GM19452 (cell line): ENCODE results near the gene IP6K2.

Experiments
- ATAC-seq: cut with Tn5 transposase; IDR thresholded peaks from one replicate; pipeline ENCODE4 v1.9.1; 2021; ENCODE audit not compliant: unreplicated experiment

The IP6K2 gene

DNA sequence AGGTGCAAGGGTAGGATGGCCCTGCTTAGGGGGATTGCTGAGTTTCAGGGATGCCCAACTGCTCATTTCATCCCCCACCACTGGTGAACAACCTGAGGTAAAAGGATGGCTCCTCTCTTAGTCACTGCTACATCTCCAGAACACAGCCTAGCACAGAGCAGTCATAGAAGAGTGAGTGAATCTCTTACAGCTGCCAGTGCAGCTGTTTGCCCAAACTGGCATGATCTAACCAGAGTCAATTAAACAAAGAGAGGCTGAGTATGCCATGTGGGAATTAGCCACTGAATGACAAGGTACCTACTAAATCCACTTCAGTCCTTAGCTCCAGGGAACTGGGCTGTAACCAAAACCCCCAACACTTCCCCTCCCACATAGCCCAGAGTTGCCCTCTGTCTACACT is 24.5 kb downstream of the IP6K2 start:
- no peak for ATAC-seq

DNA sequence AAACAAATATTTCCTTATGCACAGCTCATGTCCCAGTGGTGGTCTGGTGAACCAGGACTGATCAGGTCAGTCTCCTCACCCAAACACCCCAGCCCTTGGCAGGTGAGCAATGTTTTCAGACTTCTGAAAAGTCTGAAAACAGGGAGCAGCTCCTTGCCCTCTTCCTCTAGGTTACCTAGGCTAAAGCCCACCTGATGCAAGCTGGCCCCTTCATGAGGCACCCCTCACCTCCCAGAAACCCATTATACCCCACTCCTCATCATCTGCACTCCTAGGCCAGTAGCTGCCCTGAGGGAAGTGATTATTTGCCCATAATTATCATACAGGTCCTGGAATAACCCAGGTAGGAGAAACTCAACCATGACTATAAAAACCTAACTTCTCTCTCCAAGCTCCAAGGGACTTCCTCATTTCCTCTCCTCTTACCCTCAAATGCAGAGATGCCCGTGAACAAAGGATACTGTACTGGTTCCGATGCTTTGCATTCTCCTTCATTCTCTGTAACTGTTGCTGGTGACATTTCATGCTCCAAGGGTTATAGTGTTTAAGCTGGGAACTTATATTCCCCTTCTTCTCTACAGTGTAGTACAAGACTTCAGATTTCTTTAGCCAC is 26.1 kb downstream of the IP6K2 start:
- ATAC-seq = no peak

- ATAC-seq = no peak
These were observed 27.6 kb downstream of the IP6K2 start for GRCh38 chr3:48689384-48689783.

- ATAC-seq = no peak
These were observed 28.3 kb downstream of the IP6K2 start for GRCh38 chr3:48688737-48689075.

DNA sequence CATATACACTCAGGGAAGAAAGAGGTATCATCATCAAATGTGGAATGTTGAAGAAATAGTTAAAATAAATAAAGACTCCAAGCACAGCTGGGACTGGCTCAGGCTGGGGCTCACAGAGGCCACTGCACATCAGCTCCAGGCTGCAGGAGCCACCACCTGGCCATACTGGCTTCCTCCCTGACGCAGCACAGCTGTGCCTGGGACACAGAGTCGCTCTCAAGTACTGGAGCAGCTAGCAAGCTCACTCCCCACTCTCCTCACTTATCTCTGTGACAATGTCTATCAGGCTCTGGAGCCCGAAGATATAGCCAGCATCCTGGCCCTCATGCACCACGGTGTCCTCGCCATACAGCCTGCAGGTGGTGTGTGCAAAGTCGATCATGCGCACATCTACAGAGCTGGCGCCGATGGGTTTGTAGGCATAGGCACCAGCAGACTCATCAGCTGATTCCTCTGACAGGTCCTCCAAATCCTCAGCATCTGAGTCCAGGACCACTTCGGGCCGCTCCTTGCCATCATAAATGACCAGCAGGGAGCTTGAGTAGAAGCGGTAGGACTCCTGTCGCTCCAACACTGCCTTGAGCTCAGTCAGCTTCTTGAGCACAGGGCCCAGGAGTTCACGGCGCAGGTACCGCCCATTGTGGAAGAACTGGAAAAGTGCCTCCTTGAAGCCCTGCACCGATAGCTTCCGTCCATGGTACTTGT is 28.8 kb downstream of the IP6K2 start:
- ATAC-seq = no peak

- ATAC-seq = no peak
These were observed 29.8 kb downstream of the IP6K2 start for GRCh38 chr3:48687220-48687678.

- ATAC-seq = no peak
These were observed 30.3 kb downstream of the IP6K2 start for GRCh38 chr3:48686538-48687219.

DNA sequence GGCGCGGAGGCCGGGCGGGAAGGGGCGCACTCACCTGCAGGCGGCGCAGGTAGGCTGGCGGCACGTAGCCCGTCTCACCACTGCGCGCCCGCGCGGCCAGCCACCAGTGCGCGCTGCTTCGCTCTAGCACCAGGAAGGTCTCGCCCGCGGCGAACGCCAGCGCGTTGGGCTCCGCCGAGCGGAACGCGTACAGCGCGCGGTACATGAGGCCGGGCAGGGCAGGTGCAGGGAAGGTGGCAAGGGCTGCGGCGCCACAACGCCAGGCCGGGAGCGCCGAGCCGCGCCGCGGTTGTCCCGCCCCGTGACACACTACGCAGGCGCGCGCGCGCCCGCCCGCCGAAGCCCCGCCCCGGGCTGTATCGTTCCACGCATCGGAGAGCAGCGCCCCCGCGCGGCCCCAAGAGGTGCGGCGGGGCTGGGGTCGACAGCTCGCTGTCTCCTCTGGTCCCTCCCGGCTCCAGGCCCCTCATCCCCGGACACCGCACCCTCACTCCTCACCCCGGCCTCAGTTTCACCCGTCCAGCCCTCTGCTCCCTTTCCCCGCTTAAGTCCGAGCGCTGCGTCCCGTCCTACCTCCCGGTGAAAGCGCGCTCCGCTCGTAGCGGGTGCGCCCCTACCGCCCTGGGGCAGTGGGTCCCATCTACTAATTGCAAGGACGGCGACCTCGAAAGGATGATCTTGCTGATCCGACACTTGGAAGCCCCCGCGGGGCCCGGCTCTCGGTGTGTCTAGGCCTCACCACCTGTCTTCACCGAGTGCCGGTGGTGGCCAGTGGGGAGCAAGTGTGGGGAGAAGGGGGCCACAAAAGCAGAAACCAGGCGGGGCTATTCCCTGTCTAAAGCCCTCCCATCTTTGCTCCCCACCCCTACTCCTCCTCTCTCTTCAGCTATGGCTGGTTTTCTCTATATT is 31.2 kb downstream of the IP6K2 start, which contains the start of gene NCKIPSD:
NCKIPSD (minus strand) TSS at position 313 of the 909 bp plus-strand sequence; CDS start at position 205, 108 bp downstream.
- peak; percentile 83 for ATAC-seq

GRCh38 chr3:48685293-48685602 is 31.8 kb downstream of the IP6K2 start:
- ATAC-seq = no peak

DNA sequence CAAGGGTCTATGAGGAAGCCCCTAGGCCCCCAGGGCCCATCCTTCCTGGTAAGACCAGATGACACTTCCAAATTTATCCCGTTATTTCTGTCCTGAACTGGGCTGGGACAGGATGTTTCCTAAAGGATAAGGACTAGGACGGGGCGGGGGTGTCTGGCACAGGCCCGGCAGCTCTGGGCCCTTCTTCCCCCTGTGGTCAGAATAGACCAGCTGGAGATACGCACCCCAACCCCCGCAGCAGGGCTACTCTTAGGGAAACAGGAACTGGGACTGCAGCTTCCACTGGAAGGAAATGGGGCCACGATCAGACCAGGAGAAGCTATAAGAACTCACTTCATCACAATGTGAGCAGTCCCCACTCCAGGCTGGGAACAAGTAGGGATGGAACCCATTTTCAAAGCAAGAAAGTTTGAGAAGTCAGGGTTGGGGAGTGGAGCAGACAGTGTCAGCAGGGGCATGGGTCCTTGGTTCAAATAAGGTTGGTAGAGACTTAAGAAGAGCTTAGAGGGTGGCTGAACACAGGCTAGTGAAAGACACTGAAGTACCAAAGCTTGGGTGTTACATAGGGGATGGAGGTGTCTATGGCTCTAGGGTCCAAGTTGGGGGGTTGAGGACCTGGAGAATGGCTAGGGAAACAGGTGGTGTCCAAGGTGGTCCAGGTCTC is 32.4 kb downstream of the IP6K2 start:
- no peak for ATAC-seq

DNA sequence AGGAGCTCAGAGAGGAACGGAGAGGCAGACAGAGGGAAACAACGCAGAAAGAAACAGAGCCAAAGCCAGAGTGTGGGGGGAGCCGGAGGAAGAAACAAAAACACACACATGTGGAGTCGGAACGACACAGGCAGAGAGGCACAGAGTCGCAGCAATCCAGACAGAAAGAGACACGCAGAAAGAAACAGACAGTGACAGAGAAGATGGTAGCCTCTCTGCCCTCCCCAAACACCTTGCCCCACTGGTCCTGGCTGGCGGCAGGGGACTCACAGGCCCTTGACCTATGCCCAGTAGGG is 33.0 kb downstream of the IP6K2 start:
- ATAC-seq = no peak

DNA sequence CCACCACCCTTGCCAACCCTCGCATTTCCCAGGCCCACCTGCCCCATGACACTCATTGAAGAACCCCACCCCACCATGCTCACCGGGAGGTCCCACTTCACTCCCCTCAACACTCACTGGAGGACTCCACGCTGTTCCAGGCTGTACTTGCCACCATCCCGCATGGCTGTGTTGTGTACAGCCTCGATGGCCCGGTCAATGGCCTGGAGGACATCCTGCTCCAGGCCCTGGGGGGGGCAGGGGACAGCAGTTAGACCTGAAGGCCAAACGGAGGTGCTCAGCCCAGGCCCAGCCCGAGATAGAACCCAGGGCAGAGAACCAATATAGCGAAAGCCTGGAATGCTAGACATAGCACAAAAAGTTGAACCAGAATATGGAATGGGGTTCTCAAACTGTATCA is 34.2 kb downstream of the IP6K2 start:
- no peak for ATAC-seq

DNA sequence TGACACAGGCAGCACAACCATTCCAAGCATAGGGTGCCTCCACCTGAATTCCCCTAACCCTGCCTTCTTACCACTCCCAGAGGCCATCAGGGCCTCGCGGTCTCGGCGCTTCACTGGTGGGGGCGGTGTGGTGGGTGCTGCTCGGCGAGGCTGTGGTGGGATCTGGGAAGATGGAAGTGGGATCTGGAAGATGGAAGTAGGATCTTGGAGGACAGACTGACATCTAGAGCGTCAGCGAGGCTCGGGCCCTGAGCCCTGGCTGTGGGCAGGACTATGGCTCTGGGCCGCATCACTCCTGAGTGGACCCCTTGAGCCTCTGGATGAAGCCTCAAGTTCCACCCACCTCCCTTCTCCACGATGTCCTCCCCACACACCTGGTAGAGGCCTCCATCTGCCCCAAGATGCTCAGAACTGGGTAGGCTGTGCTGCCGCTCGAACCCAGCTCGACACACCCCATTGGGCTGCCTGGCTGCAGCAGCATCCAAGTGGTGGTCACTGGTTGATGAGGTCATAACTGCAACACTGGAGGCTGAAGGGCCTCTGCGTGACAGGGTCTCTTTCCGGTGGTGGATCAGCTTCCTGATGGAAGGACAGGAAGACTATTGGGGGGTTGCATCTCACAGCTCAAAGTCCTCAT is 34.9 kb downstream of the IP6K2 start:
- no peak for ATAC-seq

DNA sequence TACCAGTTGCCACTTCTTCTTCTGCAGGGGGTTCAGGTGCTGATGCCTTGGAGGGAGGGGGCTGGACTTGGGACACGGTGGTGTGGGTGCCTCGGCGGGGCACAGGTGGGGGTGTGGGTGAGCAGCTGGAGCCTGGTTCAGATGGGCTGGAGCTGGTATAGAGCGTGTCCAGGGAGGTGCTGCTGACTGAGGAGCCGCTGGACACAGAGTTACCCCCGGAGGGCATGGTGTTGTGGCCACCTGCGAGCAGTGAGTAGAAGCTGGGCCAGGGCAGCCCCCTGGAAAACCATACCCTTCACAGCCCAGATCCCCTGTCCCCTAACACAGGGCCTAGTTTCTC is 35.5 kb downstream of the IP6K2 start:
- no peak for ATAC-seq

GRCh38 chr3:48680811-48681540 is 36.0 kb downstream of the IP6K2 start:
- ATAC-seq = no peak

DNA sequence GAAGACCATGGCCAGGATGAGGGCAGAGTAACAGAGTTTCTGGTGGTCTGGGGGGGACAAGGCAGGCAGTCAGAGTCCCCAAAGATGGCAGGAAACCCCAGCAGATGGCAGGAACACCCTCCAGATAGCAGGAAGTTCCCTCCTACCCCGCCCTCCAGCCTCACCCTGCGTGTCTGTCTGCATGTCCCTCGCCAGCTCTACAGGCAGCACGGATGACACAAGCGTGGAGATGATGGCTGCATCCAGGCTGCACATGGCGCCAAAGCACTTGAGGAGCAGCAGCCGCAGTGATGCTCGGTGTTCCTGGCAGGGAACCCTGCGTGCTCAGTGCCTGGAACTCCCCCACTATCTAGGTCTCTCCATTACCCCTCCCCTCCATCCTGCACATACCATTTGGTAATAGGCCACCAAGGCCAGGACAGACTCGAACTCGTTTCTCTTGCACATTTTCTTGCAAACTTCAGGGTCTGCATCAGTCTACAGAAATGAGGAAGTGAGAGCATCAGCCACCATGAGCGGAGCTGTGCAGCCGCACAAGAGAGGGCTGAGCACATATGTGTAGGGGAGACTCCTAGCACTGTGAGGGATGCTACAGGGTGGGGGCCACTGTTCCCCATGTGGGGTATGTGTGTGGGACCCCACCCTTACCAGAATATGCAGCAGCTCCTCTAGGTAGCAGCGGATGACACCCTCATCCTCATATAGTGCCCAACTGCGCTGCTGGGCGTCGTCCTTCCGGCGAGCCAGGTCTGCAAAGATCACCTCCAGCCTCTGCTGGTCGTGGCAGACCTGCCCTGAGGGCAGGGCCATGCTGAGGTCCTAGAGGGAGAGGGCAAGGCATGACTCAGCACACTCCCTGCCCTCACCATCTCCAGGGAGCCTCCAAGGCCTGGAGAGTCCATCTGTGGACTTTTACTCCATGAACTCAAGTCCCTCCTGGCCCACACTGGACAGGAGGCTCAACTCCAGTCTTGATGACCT is 37.3 kb downstream of the IP6K2 start:
- no peak for ATAC-seq

DNA sequence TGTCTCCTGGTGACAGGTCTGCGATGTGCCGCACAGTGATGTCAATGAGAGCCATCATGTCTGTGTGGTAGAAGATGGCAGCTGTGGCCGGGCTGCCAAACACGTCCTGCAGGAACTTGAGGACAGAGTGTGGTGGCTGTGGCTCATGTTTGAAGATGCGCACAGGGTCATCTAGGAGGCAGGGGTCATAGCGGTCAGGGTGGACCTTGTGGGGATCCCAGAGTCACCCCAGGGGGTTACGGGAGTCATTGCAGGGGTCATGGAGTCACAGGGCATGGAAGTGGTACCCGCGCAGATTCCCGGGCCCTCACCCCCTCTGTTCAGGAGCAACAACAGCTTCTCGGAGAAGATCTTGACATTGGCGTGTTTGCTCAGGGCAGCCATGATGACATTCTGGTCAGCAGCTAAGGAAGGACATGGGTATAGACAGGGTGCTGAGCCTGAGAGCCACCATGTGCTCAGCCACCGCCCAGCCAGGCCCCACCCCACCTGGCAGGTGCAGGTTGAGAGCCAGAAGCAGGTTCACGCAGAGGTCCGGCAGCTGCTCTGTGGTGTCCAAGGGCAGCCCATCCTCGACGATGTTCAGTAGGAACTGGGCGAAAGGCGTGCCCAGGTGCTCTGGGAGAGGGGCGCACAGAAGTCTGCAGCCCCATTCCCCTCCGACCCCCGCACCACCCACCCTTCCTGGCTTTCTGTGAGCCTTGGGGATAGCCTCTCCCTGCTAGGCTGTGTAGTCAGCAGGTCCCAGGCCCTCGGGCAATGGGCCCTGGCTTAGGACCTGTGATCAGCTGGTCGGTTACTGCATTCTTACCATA is 38.2 kb downstream of the IP6K2 start:
- no peak for ATAC-seq

DNA sequence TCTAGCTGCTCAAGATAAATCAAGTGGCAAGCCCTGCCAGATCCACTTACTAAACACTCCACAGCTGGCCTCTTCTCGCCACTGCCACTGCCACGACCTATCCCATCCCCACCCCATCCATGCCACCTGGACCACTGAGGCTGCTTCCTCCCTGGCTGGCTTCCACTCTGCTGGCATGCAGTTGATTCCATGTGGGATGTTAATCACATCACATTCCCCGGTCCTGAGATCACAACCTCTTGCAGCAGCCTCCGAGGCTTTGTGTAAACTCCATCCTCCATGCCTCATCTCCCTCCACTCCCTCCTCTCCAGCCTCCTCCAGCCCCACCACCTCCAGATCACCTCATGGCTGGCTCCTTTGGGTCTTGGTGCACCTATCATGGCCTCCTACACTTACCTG is 39.0 kb downstream of the IP6K2 start:
- ATAC-seq = no peak
